C4-2B (cell line): ENCODE data around the gene AHDC1.

Experiments
- H3K27ac ChIP-seq: fragments of 450-650 bp; 2 replicates; pipeline ENCODE4 v1.5.1; 2017
- CTCF ChIP-seq: fragments of 450-650 bp; conservative IDR thresholded peaks from 2 replicates; pipeline ENCODE4 v1.5.1; 2017; ENCODE audit warnings: mild to moderate bottlenecking
- ZFX ChIP-seq: fragments of 450-650 bp; IDR thresholded peaks from 2 replicates; pipeline ENCODE4 v1.6.1; 2017

The AHDC1 gene

GRCh38 chr1:27593678-27594563, 10.0 kb downstream of the AHDC1 start:
- no peak overlapping the region for H3K27ac ChIP-seq
- no peak for TF ChIP-seq ZFX
- no peak for TF ChIP-seq CTCF

- TF ChIP-seq ZFX (no peak), CTCF (no peak)
- H3K27ac ChIP-seq, result no peak overlapping the region
Measured at GRCh38 chr1:27592931-27593677, 10.8 kb downstream of the AHDC1 start.

GRCh38 chr1:27592232-27592930, 11.6 kb downstream of the AHDC1 start:
- TF ChIP-seq ZFX, result no peak
- no peak for TF ChIP-seq CTCF
- H3K27ac ChIP-seq, result no peak overlapping the region

- no peak overlapping the region for H3K27ac ChIP-seq
- TF ChIP-seq ZFX, result no peak
- no peak for TF ChIP-seq CTCF
Measured at GRCh38 chr1:27591622-27592021, 12.3 kb downstream of the AHDC1 start.

- no peak overlapping the region for H3K27ac ChIP-seq
- TF ChIP-seq ZFX (no peak), CTCF (no peak)
Measured at GRCh38 chr1:27590917-27591508, 12.9 kb downstream of the AHDC1 start.

- H3K27ac ChIP-seq, result no peak overlapping the region
Measured at GRCh38 chr1:27589841-27590426, 14.0 kb downstream of the AHDC1 start.

More at GRCh38 chr1:27589841-27590426, 14.0 kb downstream of the AHDC1 start:
- TF ChIP-seq CTCF (no peak), ZFX (no peak)
